GM10248 (cell line): ENCODE data around the gene PPP1R9A.

Experiments used
- CTCF ChIA-PET: fragments of 300-600 bp; sonication (Branson Sonifier 250); formaldehyde crosslinking; extraction: SDS; loops from one replicate; lab custom pipeline; 2021; ENCODE audit warnings: antibody characterized with exemption; lab: Yijun Ruan, JAX
- POLR2A ChIA-PET: fragments of 350-650 bp; sonication (Branson Sonifier 250); formaldehyde crosslinking; extraction: SDS; loops from one replicate; lab custom pipeline; 2020; ENCODE audit warnings: antibody characterized with exemption; lab: Yijun Ruan, JAX
- DNase-seq: peaks from one replicate; pipeline ENCODE4 v3.0.0; 2012; ENCODE audit errors: extremely low spot score
- CTCF ChIP-seq: IDR thresholded peaks from 2 replicates; pipeline ENCODE4 v1.5.1; 2012; ENCODE audit warnings: mild to moderate bottlenecking, low read depth; ENCODE audit errors: extremely low read depth, missing control alignments, control extremely low read depth

Gene PPP1R9A

GRCh38 chr7:95105627-95106026 lies 198.2 kb downstream of the PPP1R9A start:
- POLR2A ChIA-PET = no interaction called here
- CTCF ChIA-PET = interaction anchor here (1.1 kb wide), 1 partner anchor 14 kb away, joined by 3 read pairs; no protein-coding TSS in a partner anchor
- no peak for DNase-seq
- TF ChIP-seq CTCF = no peak

GRCh38 chr7:95106401-95106800 lies 199.0 kb downstream of the PPP1R9A start:
- no peak for TF ChIP-seq CTCF
- POLR2A ChIA-PET = no interaction called here
- DNase-seq = no peak
- CTCF ChIA-PET = no interaction called here

- ChIA-PET CTCF (no interaction called here), POLR2A (no interaction called here)
- no peak for TF ChIP-seq CTCF
- DNase-seq = no peak
These were observed 203.3 kb downstream of the PPP1R9A start for GRCh38 chr7:95110707-95111106.

GRCh38 chr7:95113590-95113989 lies 206.2 kb downstream of the PPP1R9A start:
- POLR2A ChIA-PET = no interaction called here
- DNase-seq = no peak
- TF ChIP-seq CTCF = no peak
- CTCF ChIA-PET = interaction anchor here (1.6 kb wide), 1 partner anchor 22 kb away, joined by 3 read pairs; no protein-coding TSS in a partner anchor

- no peak for TF ChIP-seq CTCF
- ChIA-PET CTCF (no interaction called here), POLR2A (no interaction called here)
- DNase-seq = no peak
These were observed 218.8 kb downstream of the PPP1R9A start for GRCh38 chr7:95126053-95126709.

GRCh38 chr7:95132500-95132899 lies 225.1 kb downstream of the PPP1R9A start:
- CTCF ChIA-PET = interaction anchor here (1.2 kb wide), 1 partner anchor 18 kb away, joined by 3 read pairs; no protein-coding TSS in a partner anchor
- no peak for TF ChIP-seq CTCF
- POLR2A ChIA-PET = no interaction called here
- DNase-seq = no peak

GRCh38 chr7:95139922-95140321 lies 232.5 kb downstream of the PPP1R9A start:
- no peak for TF ChIP-seq CTCF
- ChIA-PET CTCF (interaction anchor here (0.7 to 1.3 kb wide), 2 partner anchors 9 to 11 kb away, joined by 3 read pairs; no protein-coding TSS in a partner anchor), POLR2A (no interaction called here)
- no peak for DNase-seq
